ENCODE results near the gene EPHB6.

EPHB6 gene

GRCh38 chr7:142898377-142899170, 43.7 kb downstream of the EPHB6 start:
- no peak for DNase-seq

- no peak for DNase-seq
Observed at GRCh38 chr7:142899661-142900060, 44.8 kb downstream of the EPHB6 start.

- no peak for DNase-seq
Observed at GRCh38 chr7:142901426-142902259, 46.8 kb downstream of the EPHB6 start.

GRCh38 chr7:142904128-142904527, 49.3 kb downstream of the EPHB6 start:
- DNase-seq = no peak

GRCh38 chr7:142905759-142906158, 50.9 kb downstream of the EPHB6 start:
- DNase-seq = no peak

GRCh38 chr7:142906643-142907042, 51.8 kb downstream of the EPHB6 start:
- DNase-seq = no peak

GRCh38 chr7:142908290-142908689, 53.4 kb downstream of the EPHB6 start:
- DNase-seq = no peak

- DNase-seq = no peak
Observed at GRCh38 chr7:142908921-142909890, 54.3 kb downstream of the EPHB6 start.

GRCh38 chr7:142910031-142910433, 55.2 kb downstream of the EPHB6 start:
- DNase-seq = no peak

- no peak for DNase-seq
Observed at GRCh38 chr7:142910481-142910880, 55.6 kb downstream of the EPHB6 start.

GRCh38 chr7:142913051-142913450, 58.2 kb downstream of the EPHB6 start:
- DNase-seq = no peak

- DNase-seq = no peak
Observed at GRCh38 chr7:142913566-142913965, 58.7 kb downstream of the EPHB6 start.

- no peak for DNase-seq
Observed at GRCh38 chr7:142914121-142914520, 59.2 kb downstream of the EPHB6 start.

GRCh38 chr7:142915315-142915714, 60.4 kb downstream of the EPHB6 start:
- DNase-seq = no peak

GRCh38 chr7:142916508-142916907, 61.6 kb downstream of the EPHB6 start:
- no peak for DNase-seq

GRCh38 chr7:142917447-142917846, 62.6 kb downstream of the EPHB6 start:
- no peak for DNase-seq

GRCh38 chr7:142918901-142919300, 64.0 kb downstream of the EPHB6 start:
- DNase-seq = no peak

- DNase-seq = no peak
Observed at GRCh38 chr7:142919656-142920055, 64.8 kb downstream of the EPHB6 start.

All from fibroblast of skin of right quadriceps (primary cell).